ENCODE data around the gene MDGA2.
"Not testable (repeated sequence)": the region's sequence is repeated elsewhere in the genome, so short reads cannot be mapped to it uniquely, and the experiment has no call there.

Gene MDGA2

DNA sequence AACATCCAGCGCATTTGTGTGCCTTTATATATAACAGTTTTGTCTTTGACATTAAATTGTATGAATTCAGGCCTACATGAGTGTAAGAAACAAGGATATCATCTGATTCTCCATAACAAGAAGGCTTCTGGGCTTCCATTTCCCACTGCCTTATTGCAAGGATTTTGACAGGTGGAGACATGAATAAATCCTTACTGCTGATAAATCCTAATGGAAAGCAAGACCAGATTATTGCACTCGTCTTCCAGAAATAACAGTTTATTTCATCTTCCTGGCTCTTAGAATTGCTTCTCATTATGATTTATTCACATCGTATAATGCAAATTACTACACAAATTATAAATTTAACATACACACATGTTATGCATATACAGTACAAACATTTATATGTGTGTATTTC, 348.1 kb downstream of the MDGA2 start:
- ChIA-PET CTCF (no interaction called here), POLR2A (no interaction called here)
- no peak for DNase-seq (ENCODE audit: extremely low spot score)
- TF ChIP-seq SUZ12 (IDR thresholded peaks at IDR 0.05) (no peak), CTBP1 (IDR thresholded peaks at IDR 0.05; ENCODE audit: borderline replicate concordance) (no peak)

DNA sequence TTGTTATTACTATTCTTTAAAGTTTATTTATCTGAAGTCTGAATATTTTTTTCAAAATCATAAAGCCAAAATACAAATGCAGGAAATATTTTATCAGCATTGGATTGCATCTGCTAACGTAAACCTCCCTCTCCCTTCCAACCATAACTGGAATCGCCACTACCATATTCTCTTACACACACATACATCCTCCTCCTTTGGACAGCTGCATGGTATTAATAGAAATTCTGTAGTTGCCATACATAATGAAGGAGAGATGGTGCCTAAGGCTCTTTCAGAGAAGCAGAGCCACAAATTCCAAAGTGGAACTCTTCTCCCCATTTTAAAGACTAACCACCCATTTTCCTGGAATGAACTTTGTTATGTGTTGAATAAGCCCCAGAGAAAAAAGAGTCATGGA, 352.7 kb downstream of the MDGA2 start:
- POLR2A ChIA-PET, result no interaction called here
- TF ChIP-seq NFRKB (IDR thresholded peaks at IDR 0.05), result no peak
- TF ChIP-seq SUZ12 (IDR thresholded peaks at IDR 0.05), result no peak
- TF ChIP-seq FOXM1 (IDR thresholded peaks at IDR 0.05; ENCODE audit: borderline replicate concordance), result no peak
- TF ChIP-seq L3MBTL2 (conservative IDR thresholded peaks at IDR 0.05), result no peak
- CTCF ChIA-PET, result no interaction called here
- no peak for DNase-seq (ENCODE audit: extremely low spot score)

DNA sequence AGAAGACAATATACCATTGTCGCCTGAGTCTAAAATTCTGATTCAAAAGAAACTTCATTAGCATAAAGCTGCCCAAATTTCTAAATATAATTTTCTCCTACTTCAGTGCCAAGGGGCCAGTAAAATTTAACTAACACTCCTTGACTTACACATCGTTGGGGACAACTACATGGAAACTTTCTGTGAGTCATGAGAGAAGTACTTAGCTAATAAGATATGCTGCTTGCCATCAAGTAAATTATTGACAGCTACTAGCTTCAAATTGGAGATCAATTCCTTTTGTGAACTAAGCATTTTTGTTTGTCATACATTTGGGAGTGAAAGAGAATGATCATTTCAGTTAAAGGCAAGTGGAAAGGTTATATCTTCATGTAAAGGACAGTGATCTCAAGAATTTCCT, 373.3 kb downstream of the MDGA2 start:
- ChIA-PET CTCF (no interaction called here), POLR2A (no interaction called here)
- no peak for DNase-seq (ENCODE audit: extremely low spot score)
- TF ChIP-seq SP1 (IDR thresholded peaks at IDR 0.05) (no peak), FOXK2 (IDR thresholded peaks at IDR 0.05) (no peak), L3MBTL2 (conservative IDR thresholded peaks at IDR 0.05) (no peak), NFRKB (IDR thresholded peaks at IDR 0.05) (no peak), ARNT (IDR thresholded peaks at IDR 0.05) (no peak), LEF1 (IDR thresholded peaks at IDR 0.05; ENCODE audit: borderline replicate concordance) (no peak), FOXA1 (IDR thresholded peaks at IDR 0.05) (no peak), ZNF384 (IDR thresholded peaks at IDR 0.05) (no peak), FOXM1 (IDR thresholded peaks at IDR 0.05; ENCODE audit: borderline replicate concordance) (no peak), CTBP1 (IDR thresholded peaks at IDR 0.05; ENCODE audit: borderline replicate concordance) (no peak), BHLHE40 (IDR thresholded peaks at IDR 0.05; ENCODE audit: borderline replicate concordance) (no peak), HDGF (IDR thresholded peaks at IDR 0.05; ENCODE audit: borderline replicate concordance) (no peak), SUZ12 (IDR thresholded peaks at IDR 0.05) (no peak), TARDBP (IDR thresholded peaks at IDR 0.05) (no peak), ELF4 (IDR thresholded peaks at IDR 0.05) (no peak)
- TF ChIP-seq, protein P1, sequence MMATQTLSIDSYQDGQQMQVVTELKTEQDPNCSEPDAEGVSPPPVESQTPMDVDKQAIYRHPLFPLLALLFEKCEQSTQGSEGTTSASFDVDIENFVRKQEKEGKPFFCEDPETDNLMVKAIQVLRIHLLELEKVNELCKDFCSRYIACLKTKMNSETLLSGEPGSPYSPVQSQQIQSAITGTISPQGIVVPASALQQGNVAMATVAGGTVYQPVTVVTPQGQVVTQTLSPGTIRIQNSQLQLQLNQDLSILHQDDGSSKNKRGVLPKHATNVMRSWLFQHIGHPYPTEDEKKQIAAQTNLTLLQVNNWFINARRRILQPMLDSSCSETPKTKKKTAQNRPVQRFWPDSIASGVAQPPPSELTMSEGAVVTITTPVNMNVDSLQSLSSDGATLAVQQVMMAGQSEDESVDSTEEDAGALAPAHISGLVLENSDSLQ (IDR thresholded peaks at IDR 0.05), result no peak

DNA sequence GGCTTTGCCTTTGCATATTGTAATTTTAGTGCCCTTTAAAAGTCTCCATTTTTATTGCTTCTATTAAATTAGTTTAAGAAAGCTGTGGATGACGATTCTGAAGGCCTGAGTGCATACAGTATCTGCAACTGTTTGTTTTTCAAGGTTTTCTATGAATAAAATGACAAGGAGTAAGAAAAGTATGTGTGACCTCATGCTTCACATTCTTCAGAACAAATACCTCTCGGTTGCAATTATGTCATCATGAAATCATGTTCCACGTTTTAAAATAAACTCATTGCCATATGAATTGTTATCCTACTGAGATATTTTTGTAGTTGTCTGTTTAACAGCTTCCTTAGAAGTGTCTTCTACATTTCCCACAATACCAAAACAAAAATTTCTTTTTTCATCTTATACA, 374.6 kb downstream of the MDGA2 start:
- DNase-seq (ENCODE audit: extremely low spot score), result no peak
- ChIA-PET CTCF (no interaction called here), POLR2A (no interaction called here)
- TF ChIP-seq ARNT (IDR thresholded peaks at IDR 0.05) (no peak), NFRKB (IDR thresholded peaks at IDR 0.05) (no peak), SP1 (IDR thresholded peaks at IDR 0.05) (no peak), L3MBTL2 (conservative IDR thresholded peaks at IDR 0.05) (no peak), SUZ12 (IDR thresholded peaks at IDR 0.05) (no peak)

DNA sequence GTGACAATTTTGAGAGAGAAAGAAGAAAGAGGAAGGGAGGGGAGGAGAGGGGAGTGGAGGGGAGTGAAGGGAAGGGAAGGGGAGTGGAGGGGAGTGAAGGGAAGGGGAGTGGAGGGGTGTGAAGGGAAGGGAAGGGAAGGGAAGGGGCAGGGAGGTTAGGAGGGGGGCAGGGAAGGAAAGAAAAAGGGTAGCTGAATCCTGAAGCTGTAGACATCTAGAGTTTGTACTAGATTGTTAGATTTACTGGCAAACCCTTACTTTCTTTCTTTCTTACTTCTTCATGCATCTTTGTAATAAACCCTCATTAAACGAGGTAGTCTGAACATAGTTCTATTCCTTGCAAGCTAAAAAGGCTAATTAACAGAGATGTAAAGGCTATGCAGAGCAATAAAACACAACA, 378.0 kb downstream of the MDGA2 start:
- ChIA-PET CTCF (no interaction called here), POLR2A (no interaction called here)
- no peak for DNase-seq (ENCODE audit: extremely low spot score)
- TF ChIP-seq NFRKB (IDR thresholded peaks at IDR 0.05), result no peak
- no peak for TF ChIP-seq SUZ12 (IDR thresholded peaks at IDR 0.05)
- TF ChIP-seq HDGF (IDR thresholded peaks at IDR 0.05; ENCODE audit: borderline replicate concordance), result no peak
- TF ChIP-seq L3MBTL2 (conservative IDR thresholded peaks at IDR 0.05), result no peak
- no peak for TF ChIP-seq TARDBP (IDR thresholded peaks at IDR 0.05)
- TF ChIP-seq BHLHE40 (IDR thresholded peaks at IDR 0.05; ENCODE audit: borderline replicate concordance), result no peak
- TF ChIP-seq FOXK2 (IDR thresholded peaks at IDR 0.05), result no peak
- TF ChIP-seq SP1 (IDR thresholded peaks at IDR 0.05), result no peak
- no peak for TF ChIP-seq LEF1 (IDR thresholded peaks at IDR 0.05; ENCODE audit: borderline replicate concordance)
- no peak for TF ChIP-seq FOXM1 (IDR thresholded peaks at IDR 0.05; ENCODE audit: borderline replicate concordance)
- TF ChIP-seq, protein P1 (IDR thresholded peaks at IDR 0.05), result no peak
- no peak for TF ChIP-seq CTBP1 (IDR thresholded peaks at IDR 0.05; ENCODE audit: borderline replicate concordance)
- no peak for TF ChIP-seq ELF4 (IDR thresholded peaks at IDR 0.05)
- TF ChIP-seq ARNT (IDR thresholded peaks at IDR 0.05), result no peak
- no peak for TF ChIP-seq ZNF384 (IDR thresholded peaks at IDR 0.05)
- no peak for TF ChIP-seq FOXA1 (IDR thresholded peaks at IDR 0.05)

DNA sequence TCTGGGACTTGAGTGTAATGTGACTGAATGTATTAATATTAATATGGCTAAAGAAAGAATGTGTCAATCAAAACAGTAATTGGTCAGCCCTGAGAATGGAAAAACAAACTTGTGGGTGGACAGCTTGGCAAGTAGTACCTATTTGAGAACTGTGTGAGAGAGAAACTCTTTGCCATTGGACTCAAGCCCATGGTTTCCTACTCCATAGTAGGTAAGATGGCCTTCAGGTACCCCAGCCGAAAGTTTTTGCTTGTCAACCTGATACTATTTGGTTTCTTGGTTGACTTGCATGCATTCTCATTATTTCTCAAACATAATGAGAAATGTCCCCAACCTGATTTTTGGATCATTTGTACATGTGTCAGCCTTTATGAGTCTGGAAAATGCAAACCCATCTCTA, 391.1 kb downstream of the MDGA2 start:
- no peak for TF ChIP-seq ELF4 (IDR thresholded peaks at IDR 0.05)
- TF ChIP-seq LEF1 (IDR thresholded peaks at IDR 0.05; ENCODE audit: borderline replicate concordance), result no peak
- TF ChIP-seq SP1 (IDR thresholded peaks at IDR 0.05), result no peak
- TF ChIP-seq TARDBP (IDR thresholded peaks at IDR 0.05), result no peak
- no peak for TF ChIP-seq SUZ12 (IDR thresholded peaks at IDR 0.05)
- TF ChIP-seq L3MBTL2 (conservative IDR thresholded peaks at IDR 0.05), result no peak
- ChIA-PET CTCF (no interaction called here), POLR2A (no interaction called here)
- no peak for DNase-seq (ENCODE audit: extremely low spot score)

DNA sequence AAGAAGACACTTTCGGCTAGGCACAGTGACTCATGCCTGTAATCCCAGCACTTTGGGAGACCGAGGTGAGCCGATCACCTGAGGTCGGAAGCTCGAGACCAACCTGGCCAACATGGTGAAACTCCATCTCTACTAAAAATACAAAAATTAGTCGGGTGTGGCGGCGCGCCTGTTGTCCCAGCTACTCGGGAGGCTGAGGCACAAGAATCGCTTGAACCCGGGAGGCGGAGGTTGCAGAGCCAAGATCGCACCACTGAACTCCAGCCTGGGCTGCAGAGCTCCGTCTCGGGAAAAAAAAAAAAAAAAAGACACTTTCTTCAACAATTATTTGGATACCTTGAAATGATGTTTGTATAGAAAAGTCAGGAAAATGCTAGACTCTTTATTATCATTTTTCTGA, 393.6 kb downstream of the MDGA2 start:
- CTCF ChIA-PET; POLR2A ChIA-PET; DNase-seq (ENCODE audit: extremely low spot score): not testable (repeated sequence)

DNA sequence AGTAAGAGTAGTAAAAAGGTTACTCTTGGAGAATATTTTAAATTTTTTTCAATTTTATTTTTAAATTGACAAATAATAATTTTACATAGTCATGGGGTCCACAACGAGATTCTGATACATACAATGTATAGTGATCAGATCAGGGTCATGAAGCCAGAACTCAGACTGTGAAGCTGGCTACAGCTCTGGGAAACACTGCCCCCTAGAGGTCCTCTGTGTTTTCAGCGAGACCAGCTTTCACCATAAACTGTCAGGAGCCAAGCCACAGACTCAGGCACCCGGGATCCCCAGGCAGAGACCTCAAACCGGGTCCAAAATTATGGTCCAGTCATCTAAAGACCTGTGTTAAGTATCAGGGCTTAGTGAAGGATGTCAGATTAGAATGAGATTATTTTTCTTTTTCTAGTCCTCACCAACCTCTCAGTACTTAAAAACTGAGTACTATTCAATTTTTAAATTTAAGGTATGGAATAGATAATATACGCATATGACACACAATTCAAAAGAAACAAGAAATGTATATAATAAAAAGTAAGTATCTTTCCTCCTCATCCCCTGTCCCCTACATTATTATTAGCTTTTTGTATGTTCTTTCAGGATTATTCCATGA, 397.1 kb downstream of the MDGA2 start:
- peak; percentile 60 for DNase-seq (ENCODE audit: extremely low spot score)
- POLR2A ChIA-PET, result no interaction called here
- TF ChIP-seq L3MBTL2 (conservative IDR thresholded peaks at IDR 0.05) (no peak), FOXK2 (IDR thresholded peaks at IDR 0.05) (no peak), SUZ12 (IDR thresholded peaks at IDR 0.05) (no peak), ARNT (IDR thresholded peaks at IDR 0.05) (no peak), BHLHE40 (IDR thresholded peaks at IDR 0.05; ENCODE audit: borderline replicate concordance) (no peak), ZNF384 (IDR thresholded peaks at IDR 0.05) (no peak), LEF1 (IDR thresholded peaks at IDR 0.05; ENCODE audit: borderline replicate concordance) (no peak), FOXM1 (IDR thresholded peaks at IDR 0.05; ENCODE audit: borderline replicate concordance) (no peak), NFRKB (IDR thresholded peaks at IDR 0.05) (no peak), ELF4 (IDR thresholded peaks at IDR 0.05) (no peak)
- CTCF ChIA-PET, result no interaction called here
